LNCaP clone FGC (cell line): Measurements from ENCODE around the gene RNF166.

Experiments
- DNase-seq: peaks from one replicate; pipeline ENCODE4 v3.0.0-alpha.2; 2011; ENCODE audit warnings: low read depth
- H3K4me3 ChIP-seq: 2 replicates; pipeline ENCODE4 v1.5.1; 2011; ENCODE audit warnings: mild to moderate bottlenecking, low read depth, low read length, control low read depth
- CTCF ChIP-seq: IDR thresholded peaks from 2 replicates; pipeline ENCODE4 v1.5.1; 2012; ENCODE audit warnings: mild to moderate bottlenecking; ENCODE audit not compliant: control insufficient read depth, insufficient read depth; ENCODE audit errors: extremely low read depth

Gene RNF166

GRCh38 chr16:88661468-88661867, 44.7 kb downstream of the RNF166 start:
- TF ChIP-seq CTCF = no peak
- H3K4me3 ChIP-seq = no peak overlapping the region

GRCh38 chr16:88659160-88659559, 47.0 kb downstream of the RNF166 start:
- TF ChIP-seq CTCF = no peak
- DNase-seq = no peak
- H3K4me3 ChIP-seq = no peak overlapping the region

More at GRCh38 chr16:88661468-88661867, 44.7 kb downstream of the RNF166 start:
- no peak for DNase-seq

- DNase-seq = no peak
- H3K4me3 ChIP-seq = no peak overlapping the region
- TF ChIP-seq CTCF = no peak
Observed at GRCh38 chr16:88658714-88659113, 47.5 kb downstream of the RNF166 start.

GRCh38 chr16:88657371-88657770, 48.8 kb downstream of the RNF166 start:
- no peak for TF ChIP-seq CTCF
- no peak for DNase-seq
- H3K4me3 ChIP-seq = no peak overlapping the region

GRCh38 chr16:88656291-88656980, 49.8 kb downstream of the RNF166 start:
- no peak overlapping the region for H3K4me3 ChIP-seq
- no peak for TF ChIP-seq CTCF
- DNase-seq = no peak

GRCh38 chr16:88655733-88656281, 50.4 kb downstream of the RNF166 start:
- no peak overlapping the region for H3K4me3 ChIP-seq
- no peak for DNase-seq
- no peak for TF ChIP-seq CTCF
